Neuron (in vitro differentiated cells): ENCODE data around the gene RPL35A.
"Not testable (repeated sequence)": the region's sequence is repeated elsewhere in the genome, so short reads cannot be mapped to it uniquely, and the experiment has no call there.

Source experiments
- H2AFZ ChIP-seq: one replicate; pipeline ENCODE4 v1.6.1; 2013; ENCODE audit warnings: low read depth, mild to moderate bottlenecking, inconsistent platforms, low read length, moderate library complexity
- H3K27me3 ChIP-seq: one replicate; pipeline ENCODE4 v1.6.1; 2013; ENCODE audit warnings: low read length; ENCODE audit not compliant: insufficient read depth
- H3K36me3 ChIP-seq: one replicate; pipeline ENCODE4 v1.6.1; 2013; ENCODE audit warnings: low read length; ENCODE audit not compliant: insufficient read depth
- H3K4me1 ChIP-seq: one replicate; pipeline ENCODE4 v1.6.1; 2013; ENCODE audit warnings: low read length; ENCODE audit not compliant: insufficient read depth
- H3K4me3 ChIP-seq: 2 replicates; pipeline ENCODE4 v1.5.1; 2013; ENCODE audit warnings: mild to moderate bottlenecking, low read length, moderate library complexity
- H3K9me3 ChIP-seq: one replicate; pipeline ENCODE4 v1.6.1; 2013; ENCODE audit warnings: low read length

The RPL35A gene

DNA sequence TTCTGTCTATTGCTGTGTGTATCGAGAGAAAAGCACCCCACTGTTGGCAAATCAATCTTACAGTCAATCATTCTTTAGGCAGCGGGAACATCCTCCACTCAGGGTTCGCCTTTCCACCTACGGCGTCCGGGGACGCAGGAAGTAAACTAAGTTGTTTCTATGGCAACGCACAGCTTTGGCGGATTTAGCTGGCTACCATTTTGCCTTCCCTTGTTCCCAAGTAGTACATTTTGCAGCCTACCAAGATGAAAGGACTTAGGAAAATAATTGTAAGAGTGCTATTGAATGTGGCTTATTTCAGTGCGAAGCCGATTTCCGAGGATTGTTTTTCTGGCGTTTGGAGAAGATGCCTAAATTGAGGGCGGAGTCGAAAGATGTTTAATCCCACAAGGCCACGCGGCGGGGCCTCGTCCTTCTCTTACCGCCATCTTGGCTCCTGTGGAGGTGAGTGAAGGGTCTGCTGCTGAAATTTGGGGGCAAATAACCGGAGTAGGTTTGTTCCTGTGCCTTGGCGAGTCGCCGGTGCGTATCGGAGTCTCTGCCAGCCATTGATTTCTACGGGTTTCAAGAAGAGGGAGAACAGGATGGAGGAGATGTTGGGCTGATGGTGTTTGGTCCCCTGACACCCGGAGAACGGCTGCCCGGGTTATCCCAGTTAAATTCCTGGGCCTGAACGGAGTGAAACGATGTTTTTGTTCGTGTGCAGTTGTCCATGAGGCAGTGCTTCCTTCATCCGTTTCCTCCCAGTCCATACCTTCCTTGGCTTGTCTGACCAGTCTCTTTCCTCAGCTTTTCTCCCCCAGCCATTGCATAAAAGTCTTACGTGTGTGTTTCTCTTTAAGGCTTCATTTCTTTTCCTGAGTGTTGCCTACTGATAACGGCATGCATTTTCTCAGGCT is at the start of gene RPL35A:
Gene RPL35A (plus strand): TSS at position 413 of the 899 bp plus-strand sequence. CDS start 778 bp downstream, outside the sequence.
- Histone ChIP-seq H3K4me3 (peak within 1 kb of the TSS; percentile 72), H3K36me3 (peaks cover 38% of the 10 kb centered on the region), H3K27me3 (no peaks in the 10 kb centered on the region), H3K4me1 (peaks cover 20% of the 10 kb centered on the region), H2AFZ (peak within 1 kb of the TSS; percentile 18), H3K9me3 (no peaks in the 10 kb centered on the region)

DNA sequence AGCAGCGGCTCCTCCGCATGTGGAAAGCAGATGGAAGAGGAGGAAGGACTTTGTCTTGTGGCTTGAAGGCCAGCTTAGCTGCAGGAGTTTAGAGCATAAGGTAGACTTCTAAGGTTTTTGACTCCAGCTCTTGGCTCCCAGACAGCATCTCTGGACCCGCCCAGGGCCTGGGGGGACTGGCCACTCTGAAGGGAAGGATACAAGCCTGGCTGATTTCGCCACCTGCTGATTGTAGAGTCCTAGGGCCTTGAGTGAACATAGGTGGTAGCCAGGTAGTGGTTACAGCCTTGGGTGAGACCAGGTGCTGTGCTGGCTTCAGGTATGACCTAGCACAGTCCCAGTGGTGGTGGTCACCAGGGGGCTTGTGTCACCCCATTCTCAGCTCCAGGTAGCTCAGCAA is 48.4 kb upstream of the RPL35A start:
- no peaks in the 10 kb centered on the region for H3K9me3 ChIP-seq

DNA sequence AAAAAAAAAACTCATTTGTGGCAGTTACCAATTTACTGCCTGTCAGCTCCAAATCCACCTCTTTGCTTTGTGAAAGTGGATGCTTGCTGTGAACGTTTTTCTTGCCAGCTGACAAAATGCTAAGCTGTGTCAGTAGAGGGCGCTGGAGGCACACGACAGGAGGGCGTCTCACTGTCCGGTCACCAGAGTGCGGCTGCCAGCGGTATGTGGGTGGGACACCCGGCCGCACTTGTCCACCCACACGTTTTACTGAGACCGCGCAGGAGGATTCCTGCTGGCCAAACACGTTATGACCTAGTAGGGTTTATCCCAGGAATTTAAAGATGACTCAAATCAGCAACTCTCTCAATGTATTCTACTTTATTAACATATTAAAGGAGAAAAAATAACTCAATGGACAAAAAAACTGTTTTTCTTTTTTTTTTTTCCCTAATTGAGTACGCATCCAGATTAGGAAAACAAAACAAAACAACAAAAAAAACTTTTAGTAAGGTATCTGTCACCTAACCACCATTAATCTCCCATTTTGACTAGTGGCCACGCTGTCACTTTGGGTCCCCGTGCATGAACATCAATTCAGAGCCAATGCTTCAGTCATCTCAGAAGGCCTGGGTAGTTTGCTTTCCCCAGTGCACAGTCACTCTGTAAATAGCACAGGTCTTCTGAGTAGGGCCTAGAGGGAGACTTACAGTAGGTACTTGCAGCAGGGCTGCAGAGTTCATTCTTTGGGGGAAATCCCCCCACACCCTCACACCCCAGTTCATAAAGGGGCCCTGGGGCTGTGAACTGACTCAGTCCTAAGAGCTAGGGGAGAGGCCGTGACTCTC is 43.8 kb upstream of the RPL35A start:
- H3K27me3 ChIP-seq = no peaks in the 10 kb centered on the region
- no peaks in the 10 kb centered on the region for H3K9me3 ChIP-seq
- no peak overlapping the region for H2AFZ ChIP-seq
- H3K4me3 ChIP-seq = no peak overlapping the region
- H3K4me1 ChIP-seq = no peaks in the 10 kb centered on the region
- no peaks in the 10 kb centered on the region for H3K36me3 ChIP-seq

More for the DNA sequence above, 48.4 kb upstream of the RPL35A start:
- no peak overlapping the region for H3K4me3 ChIP-seq
- H3K4me1 ChIP-seq = no peaks in the 10 kb centered on the region
- no peaks in the 10 kb centered on the region for H3K27me3 ChIP-seq
- no peaks in the 10 kb centered on the region for H3K36me3 ChIP-seq
- H2AFZ ChIP-seq = no peak overlapping the region

DNA sequence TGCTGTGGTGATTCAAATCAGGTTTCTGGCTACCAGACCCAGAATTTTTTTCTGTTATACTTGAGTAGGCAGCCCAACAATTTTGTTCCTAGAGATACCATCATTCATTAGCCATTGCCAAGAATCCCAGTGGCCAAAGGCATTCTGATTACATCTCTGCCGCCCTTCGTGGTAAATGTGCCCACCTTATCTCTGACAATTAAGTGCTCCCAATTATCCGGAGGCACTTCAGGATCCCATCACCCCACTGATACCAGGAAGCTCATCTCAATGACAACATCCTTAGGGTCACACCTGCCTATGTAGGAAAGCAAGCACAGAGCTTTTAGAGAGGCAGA is 43.2 kb upstream of the RPL35A start:
- Histone ChIP-seq H3K4me1 (no peaks in the 10 kb centered on the region), H2AFZ (no peak overlapping the region), H3K36me3 (no peaks in the 10 kb centered on the region), H3K9me3 (no peaks in the 10 kb centered on the region), H3K4me3 (no peak overlapping the region), H3K27me3 (no peaks in the 10 kb centered on the region)

DNA sequence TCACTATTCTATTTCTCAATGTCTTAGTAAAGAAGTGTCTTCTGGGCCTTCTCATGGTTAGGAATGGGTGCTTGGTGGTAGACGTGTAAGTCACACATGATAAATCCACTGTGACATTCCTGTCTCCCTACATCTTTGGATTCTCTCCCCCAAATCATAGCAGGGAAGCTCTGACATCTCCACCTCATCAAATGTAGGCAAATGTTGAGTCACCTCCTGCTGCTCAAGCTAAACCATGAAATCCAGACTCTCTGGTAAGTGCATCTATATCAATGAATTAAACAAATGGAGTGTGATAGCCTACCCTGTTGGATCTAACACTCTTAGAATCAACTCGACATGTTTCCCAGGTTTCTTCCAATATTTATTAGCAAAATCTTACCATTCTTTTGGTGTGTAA is 42.8 kb upstream of the RPL35A start:
- Histone ChIP-seq H2AFZ (no peak overlapping the region), H3K36me3 (no peaks in the 10 kb centered on the region), H3K9me3 (no peaks in the 10 kb centered on the region), H3K27me3 (no peaks in the 10 kb centered on the region), H3K4me3 (no peak overlapping the region), H3K4me1 (no peaks in the 10 kb centered on the region)

DNA sequence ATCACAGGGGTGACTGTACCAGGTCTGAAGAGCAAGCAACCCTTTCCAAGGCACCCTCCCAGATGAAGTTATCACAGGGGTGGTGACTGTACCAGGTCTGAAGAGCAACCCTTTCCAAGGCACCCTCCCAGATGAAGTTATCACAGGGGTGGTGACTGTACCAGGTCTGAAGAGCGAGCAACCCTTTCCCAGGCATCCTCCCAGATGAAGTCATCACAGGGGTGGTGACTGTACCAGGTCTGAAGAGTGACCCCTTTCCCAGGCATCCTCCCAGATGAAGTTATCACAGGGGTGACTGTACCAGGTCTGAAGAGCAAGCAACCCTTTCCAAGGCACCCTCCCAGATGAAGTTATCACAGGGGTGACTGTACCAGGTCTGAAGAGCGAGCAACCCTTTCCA is 41.4 kb upstream of the RPL35A start:
- H3K4me1 ChIP-seq, H2AFZ ChIP-seq, H3K4me3 ChIP-seq, H3K9me3 ChIP-seq, H3K36me3 ChIP-seq, H3K27me3 ChIP-seq: not testable (repeated sequence)

DNA sequence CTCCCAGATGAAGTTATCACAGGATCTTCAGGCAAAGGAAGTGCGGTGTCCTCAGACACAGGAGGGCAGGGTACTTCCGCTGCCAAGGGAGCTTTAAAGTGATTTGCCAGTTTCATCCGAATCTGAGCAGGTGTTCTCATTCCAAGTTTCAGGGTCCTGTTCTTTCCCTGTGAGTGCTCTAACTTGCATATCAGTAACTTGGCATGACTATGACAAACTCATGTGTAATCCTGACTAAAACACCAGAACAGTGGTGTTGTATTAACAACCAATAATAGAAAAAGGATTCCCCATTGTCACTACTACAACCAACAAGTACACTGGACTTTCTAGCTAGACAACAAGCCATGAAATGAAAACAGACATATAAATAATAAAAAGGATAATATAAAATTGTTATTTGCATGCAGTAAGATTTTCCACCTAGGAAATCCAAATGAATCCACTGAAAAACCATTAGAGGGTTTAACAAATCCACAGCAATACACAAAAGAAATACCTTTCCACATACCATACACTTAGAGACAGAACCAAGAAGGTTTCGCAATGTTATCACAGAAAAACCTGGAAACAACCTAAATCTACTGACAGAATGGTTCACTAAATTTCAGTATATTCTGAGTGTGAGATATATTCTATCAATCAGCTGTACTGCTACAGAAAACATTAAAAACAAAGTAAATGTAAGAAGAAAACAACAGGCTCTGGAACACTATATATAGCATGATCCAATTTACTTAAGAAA is 40.9 kb upstream of the RPL35A start:
- Histone ChIP-seq H2AFZ (no peak overlapping the region), H3K27me3 (no peaks in the 10 kb centered on the region), H3K4me1 (peaks cover 9% of the 10 kb centered on the region), H3K4me3 (no peak overlapping the region), H3K36me3 (no peaks in the 10 kb centered on the region), H3K9me3 (no peaks in the 10 kb centered on the region)

DNA sequence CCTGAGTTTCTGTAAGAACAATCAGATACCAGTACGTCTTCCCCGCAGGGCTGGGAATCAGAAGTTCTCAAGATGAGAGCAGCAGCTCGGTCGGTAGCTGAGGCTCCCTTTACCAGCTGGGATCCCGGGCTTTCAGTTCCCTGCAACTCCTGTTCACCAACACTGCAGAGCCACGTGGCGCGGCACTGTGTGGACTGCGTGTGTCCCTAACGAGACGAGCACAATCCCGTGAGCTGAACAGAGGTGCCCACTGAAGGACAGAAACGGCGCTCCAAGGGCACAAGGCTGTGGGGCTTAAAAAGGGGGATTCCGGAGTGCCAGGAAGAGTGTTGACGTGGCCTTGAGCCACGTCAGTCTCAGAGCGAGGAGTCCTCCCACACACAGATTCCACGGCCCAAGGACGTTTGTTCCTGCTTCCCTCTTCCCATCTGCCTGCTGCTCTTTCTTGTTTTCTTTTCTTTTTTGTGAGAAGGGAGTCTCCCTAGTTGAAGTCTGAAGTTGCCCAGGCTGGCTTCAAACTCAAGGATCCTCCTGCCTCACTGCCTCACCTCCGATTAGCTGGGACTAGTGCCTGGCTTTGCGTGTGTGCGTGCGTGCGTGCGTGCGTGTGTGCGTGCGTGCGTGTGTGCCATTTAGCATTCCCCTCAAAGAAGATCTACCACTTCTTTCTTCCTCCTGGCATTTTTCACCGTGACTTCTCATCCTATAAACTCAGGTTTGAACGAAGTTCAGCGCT is 37.1 kb upstream of the RPL35A start:
- H3K36me3 ChIP-seq = no peaks in the 10 kb centered on the region
- no peak overlapping the region for H3K4me3 ChIP-seq
- peak overlapping the region; percentile 66 for H2AFZ ChIP-seq
- H3K4me1 ChIP-seq = peaks cover 9% of the 10 kb centered on the region
- H3K27me3 ChIP-seq = no peaks in the 10 kb centered on the region
- H3K9me3 ChIP-seq = peaks cover 2% of the 10 kb centered on the region

DNA sequence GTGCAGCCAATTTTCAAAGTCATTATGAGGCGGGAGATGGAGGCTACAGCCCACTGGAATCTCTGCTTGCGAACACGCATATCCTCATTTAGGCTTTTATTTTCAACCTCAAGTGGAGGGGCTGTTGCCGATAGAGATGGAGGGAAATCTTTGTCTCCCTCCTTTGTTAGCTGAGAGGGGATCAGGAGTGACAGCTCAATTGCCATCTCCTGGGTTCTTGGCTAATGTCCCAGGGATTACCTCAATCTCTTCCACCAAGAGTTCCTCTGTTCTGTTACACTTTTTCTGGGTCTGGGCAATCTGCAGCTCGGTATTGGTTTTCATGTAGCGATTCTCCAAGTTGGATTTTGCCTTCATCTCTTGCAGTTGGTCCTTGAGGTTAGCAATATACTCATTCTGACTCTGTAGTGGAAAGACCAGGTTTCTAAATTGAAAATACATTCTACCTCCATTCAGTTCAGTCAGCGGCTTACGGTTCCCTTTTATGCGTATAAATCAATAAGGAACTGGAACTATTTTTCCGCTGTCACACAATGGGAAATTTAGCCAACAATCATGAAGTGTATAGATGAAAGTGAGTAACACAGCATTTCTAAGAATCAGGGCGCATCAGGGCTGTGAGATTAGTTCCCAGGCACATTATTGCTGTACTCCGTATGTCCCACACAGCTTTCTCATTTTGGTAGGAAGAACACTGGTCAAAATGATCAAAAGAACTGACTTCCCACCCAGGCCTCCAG is 36.2 kb upstream of the RPL35A start:
- H3K36me3 ChIP-seq = no peaks in the 10 kb centered on the region
- H3K9me3 ChIP-seq = peaks cover 2% of the 10 kb centered on the region
- H3K4me3 ChIP-seq = no peak overlapping the region
- no peaks in the 10 kb centered on the region for H3K27me3 ChIP-seq
- no peak overlapping the region for H2AFZ ChIP-seq
- H3K4me1 ChIP-seq = peaks cover 9% of the 10 kb centered on the region

DNA sequence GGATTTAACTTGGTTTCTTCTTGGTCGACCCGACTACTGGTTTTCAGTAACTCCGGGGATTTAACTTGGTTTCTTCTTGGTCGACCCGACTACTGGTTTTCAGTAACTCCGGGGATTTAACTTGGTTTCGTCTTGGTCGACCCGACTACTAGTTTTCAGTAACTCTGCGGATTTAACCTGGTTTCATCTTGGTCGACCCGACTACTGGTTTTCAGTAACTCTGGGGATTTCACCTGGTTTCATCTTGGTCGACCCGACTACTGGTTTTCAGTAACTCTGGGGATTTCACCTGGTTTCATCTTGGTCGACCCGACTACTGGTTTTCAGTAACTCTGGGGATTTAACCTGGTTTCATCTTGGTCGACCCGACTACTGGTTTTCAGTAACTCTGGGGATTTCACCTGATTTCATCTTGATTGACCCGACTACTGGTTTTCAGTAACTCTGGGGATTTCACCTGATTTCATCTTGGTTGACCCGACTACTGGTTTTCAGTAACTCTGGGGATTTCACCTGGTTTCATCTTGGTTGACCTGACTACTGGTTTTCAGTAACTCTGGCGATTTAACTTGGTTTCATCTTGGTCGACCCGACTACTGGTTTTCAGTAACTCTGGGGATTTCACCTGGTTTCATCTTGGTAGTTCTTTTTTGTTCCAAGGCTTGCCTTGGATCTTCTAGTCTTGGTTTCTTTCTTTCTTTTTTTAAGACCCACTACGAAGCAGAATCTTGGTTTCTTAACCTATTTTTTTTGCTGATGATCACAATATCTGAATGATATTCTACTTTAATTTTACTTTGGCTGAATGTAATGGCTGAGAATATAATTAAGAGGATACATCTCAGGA is 28.3 kb upstream of the RPL35A start:
- H3K4me1 ChIP-seq, H2AFZ ChIP-seq, H3K27me3 ChIP-seq, H3K9me3 ChIP-seq, H3K4me3 ChIP-seq: not testable (repeated sequence)
- H3K36me3 ChIP-seq = peaks cover 22% of the 10 kb centered on the region

DNA sequence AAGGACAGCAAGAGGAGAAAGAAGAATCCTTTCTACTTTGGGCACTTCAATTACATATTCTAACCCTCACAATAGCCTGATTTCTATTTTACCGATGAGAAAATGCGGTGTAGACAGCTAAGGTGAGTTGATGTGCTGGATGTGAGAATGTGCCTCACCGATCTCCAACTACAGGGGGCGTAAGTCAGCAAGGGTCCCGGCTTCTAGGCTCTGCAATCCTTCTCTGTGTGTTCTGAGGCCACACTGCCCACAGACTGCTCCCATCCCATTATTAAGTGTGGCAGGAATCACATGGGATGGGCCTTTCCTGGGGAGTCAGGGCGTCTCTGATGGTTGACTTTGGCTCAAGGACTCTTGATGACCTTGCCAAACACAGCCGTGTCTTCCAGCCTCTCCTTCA is 23.6 kb upstream of the RPL35A start:
- no peak overlapping the region for H3K4me3 ChIP-seq
- H3K9me3 ChIP-seq = no peaks in the 10 kb centered on the region
- peaks cover 25% of the 10 kb centered on the region for H3K36me3 ChIP-seq
- H2AFZ ChIP-seq = no peak overlapping the region
- H3K4me1 ChIP-seq = no peaks in the 10 kb centered on the region
- H3K27me3 ChIP-seq = no peaks in the 10 kb centered on the region
